SK-N-SH (cell line): ENCODE measurements around the gene JAK1. TPM values are rescaled to one million over a fixed set of nuclear protein-coding genes. Genes with fewer than 3 reads are reported as not detected.

Experiments used
- CTCF ChIA-PET: fragments of 300-600, 350-600 bp; formaldehyde crosslinking; extraction: SDS; loops from one replicate; lab custom pipeline; 2021; lab: Yijun Ruan, JAX
- POLR2A ChIA-PET: fragments of 350-600 bp; sonication (Branson Sonifier 250); formaldehyde crosslinking; extraction: SDS; loops from one replicate; lab custom pipeline; 2020; ENCODE audit warnings: antibody characterized with exemption, inconsistent platforms; lab: Yijun Ruan, JAX
- DNase-seq: peaks from one replicate; pipeline ENCODE4 v3.0.0; 2012
- H2AFZ ChIP-seq: fragments of 200-600 bp; sonication (generic); 2 replicates; pipeline ENCODE4 v1.8.1; 2016; ENCODE audit warnings: antibody characterized with exemption, mild to moderate bottlenecking, low read depth
- H3F3A ChIP-seq: fragments of 200-600 bp; sonication (generic); replicated peaks from 2 replicates; pipeline ENCODE3; 2016; ENCODE audit warnings: antibody characterized with exemption, mild to moderate bottlenecking; ENCODE audit not compliant: insufficient read depth
- H3K27ac ChIP-seq, 2 experiments: fragments of 200-500 bp in 1 of 2; fragments of 200-600 bp in 1 of 2; sonication (Bioruptor generic) in 1 of 2; sonication (generic), shearing (Covaris generic) in 1 of 2; 2 replicates each; pipeline versions ENCODE4 v1.5.1 to v1.6.1; 2014 to 2016; ENCODE audit warnings: low read depth in 2 of 2, inconsistent platforms in 1 of 2, low read length in 1 of 2, mild to moderate bottlenecking in 1 of 2, mixed read lengths in 1 of 2
- H3K27me3 ChIP-seq: fragments of 200-600 bp; sonication (generic), shearing (Covaris generic); 2 replicates; pipeline ENCODE4 v1.6.1; 2016; ENCODE audit warnings: mixed run types; ENCODE audit not compliant: insufficient read depth
- H3K36me3 ChIP-seq, 2 experiments: fragments of 200-500 bp in 1 of 2; fragments of 200-600 bp in 1 of 2; sonication (Bioruptor generic) in 1 of 2; sonication (generic) in 1 of 2; replicated peaks in 1 of 2; 2 replicates each; pipeline versions ENCODE3 to v1.5.1; 2014 to 2016; ENCODE audit warnings: low read length in 1 of 2, mild to moderate bottlenecking in 1 of 2; ENCODE audit not compliant: insufficient read depth in 2 of 2, control insufficient read depth in 1 of 2
- H3K4me1 ChIP-seq, 2 experiments: fragments of 200-500 bp in 1 of 2; fragments of 200-600 bp in 1 of 2; sonication (Bioruptor generic) in 1 of 2; sonication (generic), shearing (Covaris generic) in 1 of 2; 2 replicates each; pipeline versions ENCODE4 v1.5.1 to v1.6.1; 2014 to 2016; ENCODE audit warnings: low read depth in 1 of 2, low read length in 1 of 2, mixed run types in 1 of 2; ENCODE audit not compliant: insufficient read depth in 2 of 2, control insufficient read depth in 1 of 2
- H3K4me2 ChIP-seq: fragments of 200-600 bp; sonication (generic), shearing (Covaris generic); 2 replicates; pipeline ENCODE4 v1.6.1; 2017; ENCODE audit warnings: mixed run types
- H3K4me3 ChIP-seq, 2 experiments: fragments of 200-500 bp in 1 of 2; fragments of 200-600 bp in 1 of 2; sonication (Bioruptor generic) in 1 of 2; sonication (generic), shearing (Covaris generic) in 1 of 2; 2 replicates each; pipeline versions ENCODE4 v1.5.1 to v1.8.1; 2014 to 2016; ENCODE audit warnings: low read depth in 2 of 2, inconsistent platforms in 1 of 2, low read length in 1 of 2, mild to moderate bottlenecking in 1 of 2, mixed read lengths in 1 of 2, moderate library complexity in 1 of 2
- H3K79me2 ChIP-seq: fragments of 200-600 bp; sonication (generic); 2 replicates; pipeline ENCODE4 v1.8.1; 2017; ENCODE audit warnings: mild to moderate bottlenecking; ENCODE audit not compliant: insufficient read depth
- H3K9ac ChIP-seq: fragments of 200-600 bp; sonication (generic); 2 replicates; pipeline ENCODE4 v1.6.1; 2017; ENCODE audit warnings: mixed run types
- H3K9me2 ChIP-seq: fragments of 200-600 bp; sonication (generic); 2 replicates; pipeline ENCODE4 v1.6.1; 2017; ENCODE audit warnings: mixed run types
- H3K9me3 ChIP-seq: fragments of 200-600 bp; sonication (generic); 2 replicates; pipeline ENCODE4 v1.6.1; 2017; ENCODE audit warnings: mixed run types, mild to moderate bottlenecking, moderate library complexity
- H4K20me1 ChIP-seq: fragments of 200-600 bp; sonication (generic); 2 replicates; pipeline ENCODE4 v1.6.1; 2017; ENCODE audit warnings: mild to moderate bottlenecking, mixed run types; ENCODE audit not compliant: insufficient read depth
- CHD2 ChIP-seq: fragments of 150-350 bp; IDR thresholded peaks from 2 replicates; pipeline ENCODE4 v1.6.1; 2018; ENCODE audit warnings: low read length; ENCODE audit not compliant: partially characterized antibody
- MAX ChIP-seq: IDR thresholded peaks from 2 replicates; pipeline ENCODE4 v1.4.0; 2012; ENCODE audit warnings: low read depth
- NRF1 ChIP-seq: IDR thresholded peaks from 2 replicates; pipeline ENCODE4 v1.6.1; 2012; ENCODE audit warnings: low read depth, mild to moderate bottlenecking, low read length
- PBX3 ChIP-seq: IDR thresholded peaks from 2 replicates; pipeline ENCODE4; 2012
- SIN3A ChIP-seq: IDR thresholded peaks from 2 replicates; pipeline ENCODE4 v1.6.1; 2012; ENCODE audit warnings: low read depth, mild to moderate bottlenecking, low read length, moderate library complexity, borderline replicate concordance
- USF1 ChIP-seq: IDR thresholded peaks from 2 replicates; pipeline ENCODE4 v1.4.0; 2012; ENCODE audit warnings: low read depth, borderline replicate concordance
- USF2 ChIP-seq: fragments of 150-350 bp; IDR thresholded peaks from 2 replicates; pipeline ENCODE4 v1.6.1; 2017; ENCODE audit warnings: antibody characterized with exemption, low read length, low read depth, borderline replicate concordance
- WGBS: methylation state at CpG from one replicate; pipeline ENCODE4 v1.1.6; 2017; ENCODE audit warnings: low lambda C conversion rate; 5-methylcytosine and 5-hydroxymethylcytosine counted together
- polyA plus RNA-seq, 3 experiments: library from polyadenylated mRNA; depleted of rRNA; stranded (reverse); fragments of >200 nt; gene quantifications; 2 replicates each; pipeline ENCODE4 v1.2.3, GENCODE V29; 2012

The JAK1 gene
- polyA plus RNA-seq, 1 of the 3 experiments (the other 2 are of a cell fraction), result 47.5 TPM

GRCh38 chr1:64956733-64957441 lies 9.5 kb downstream of the JAK1 start:
- no peaks in the 10 kb centered on the region for H3K9me3 ChIP-seq
- no peaks in the 10 kb centered on the region for H3K27me3 ChIP-seq
- peaks cover 98% of the 10 kb centered on the region for H3K79me2 ChIP-seq
- ChIA-PET POLR2A (no interaction called here), CTCF (no interaction called here)
- H3K27ac ChIP-seq, result no peak overlapping the region
- no peaks in the 10 kb centered on the region for H3K9me2 ChIP-seq
- TF ChIP-seq MAX (no peak), USF2 (no peak), SIN3A (no peak), NRF1 (no peak), USF1 (no peak)
- no peak for DNase-seq
- no peak overlapping the region for H3K4me2 ChIP-seq
- H3K4me1 ChIP-seq, result peaks cover 9 to 19% of the 10 kb centered on the region in 2 experiments; a peak in 3 of 4 replicates
- 92% methylated on average over 3 of the region's 3 CpGs for WGBS
- H2AFZ ChIP-seq, result no peak overlapping the region
- no peaks in the 10 kb centered on the region for H3F3A ChIP-seq
- peaks cover 78% of the 10 kb centered on the region for H4K20me1 ChIP-seq
- H3K9ac ChIP-seq, result no peak overlapping the region
- no peak overlapping the region for H3K4me3 ChIP-seq
- peaks cover 0 to 4% of the 10 kb centered on the region in 2 experiments for H3K36me3 ChIP-seq

- CTCF ChIA-PET, result no interaction called here
- H3K9me2 ChIP-seq, result no peaks in the 10 kb centered on the region
- H3K27me3 ChIP-seq, result no peaks in the 10 kb centered on the region
- no peak overlapping the region for H3K4me2 ChIP-seq
- peaks cover 0 to 4% of the 10 kb centered on the region in 2 experiments for H3K36me3 ChIP-seq
- peaks cover 70% of the 10 kb centered on the region for H4K20me1 ChIP-seq
- H3K4me3 ChIP-seq, result no peak overlapping the region
- TF ChIP-seq PBX3 (peak; percentile 33; the same call in 1 of the 2 replicates), CHD2 (no peak)
- no peak for DNase-seq
- no peak overlapping the region for H3K9ac ChIP-seq
- H2AFZ ChIP-seq, result no peak overlapping the region
- peaks cover 98% of the 10 kb centered on the region for H3K79me2 ChIP-seq
- H3K27ac ChIP-seq, result no peak overlapping the region
- POLR2A ChIA-PET, result no interaction called here
- WGBS, result 83% methylated on average over 3 of the region's 3 CpGs
- H3F3A ChIP-seq, result no peaks in the 10 kb centered on the region
- H3K9me3 ChIP-seq, result no peaks in the 10 kb centered on the region
- H3K4me1 ChIP-seq, result peaks cover 9 to 15% of the 10 kb centered on the region in 2 experiments; a peak in 3 of 4 replicates
These were observed 10.2 kb downstream of the JAK1 start for GRCh38 chr1:64956010-64956640.
